ENCODE measurements around the gene IQUB.
"Not testable (repeated sequence)": the region's sequence is repeated elsewhere in the genome, so short reads cannot be mapped to it uniquely, and the experiment has no call there.

The IQUB gene

GRCh38 chr7:123485187-123485586 is 49.2 kb downstream of the IQUB start:
- no peak for FAIRE-seq

DNA sequence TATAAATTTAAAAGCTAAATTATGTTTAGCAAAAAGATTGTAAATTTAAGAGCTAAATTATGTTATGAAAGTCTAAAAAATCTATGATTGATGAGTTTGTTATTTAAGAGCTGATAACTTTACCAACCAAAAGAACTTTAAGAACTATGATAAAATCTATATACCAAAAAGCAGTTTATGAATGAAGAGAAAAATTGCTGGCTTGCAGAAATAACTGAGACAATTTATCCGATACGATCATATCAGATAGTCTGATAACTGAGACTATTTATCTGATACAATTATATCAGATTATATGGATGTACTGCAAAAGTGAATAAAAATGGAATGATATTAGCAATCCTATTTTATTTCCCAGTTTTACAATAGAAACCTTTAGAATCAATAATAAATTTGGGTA is 50.2 kb downstream of the IQUB start:
- FAIRE-seq: no peak

DNA sequence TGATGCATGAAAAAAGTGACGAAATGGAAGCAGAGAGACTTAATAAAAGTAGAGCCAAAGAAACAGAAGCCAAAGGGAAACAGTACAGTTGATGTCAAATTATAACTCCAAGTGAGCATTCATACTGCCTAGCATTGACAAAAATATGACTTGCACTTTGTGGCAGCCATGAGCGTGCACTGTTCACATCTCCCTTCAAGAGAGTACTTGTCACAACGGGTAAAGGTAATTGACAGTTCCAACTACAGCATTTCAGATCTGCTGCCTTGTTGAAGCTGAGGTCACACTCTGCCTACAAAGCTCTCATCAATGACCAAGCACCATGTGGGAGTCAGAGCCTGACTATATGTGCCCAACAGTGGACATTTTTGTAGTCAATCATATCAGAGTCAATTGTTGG is 54.3 kb downstream of the IQUB start:
- no peak for FAIRE-seq

- FAIRE-seq: not testable (repeated sequence)
These were observed 56.3 kb downstream of the IQUB start for GRCh38 chr7:123478056-123478455.

- FAIRE-seq: no peak
These were observed 61.5 kb downstream of the IQUB start for GRCh38 chr7:123472750-123473445.

- FAIRE-seq: no peak
These were observed 62.1 kb downstream of the IQUB start for GRCh38 chr7:123472327-123472726.

- no peak for FAIRE-seq
These were observed 66.1 kb downstream of the IQUB start for GRCh38 chr7:123468303-123468702.

DNA sequence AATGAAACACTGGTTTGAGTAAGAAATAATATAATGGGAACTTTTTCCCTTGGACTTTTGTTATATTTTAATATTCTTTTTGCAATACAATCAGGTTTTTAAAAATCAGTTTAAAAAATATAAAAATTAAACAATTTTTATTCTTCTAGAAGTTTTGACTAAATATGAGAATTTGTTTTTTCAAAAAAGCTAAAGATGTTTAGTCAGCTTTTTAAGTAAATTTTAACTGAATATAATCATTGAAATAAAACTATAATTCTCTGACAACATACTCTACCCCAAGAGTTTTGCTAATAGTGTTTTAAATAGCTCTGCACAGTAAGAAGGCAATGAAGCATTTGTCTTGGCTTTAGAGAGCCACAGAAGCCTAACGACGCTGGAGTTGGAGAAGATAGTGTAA is 70.5 kb downstream of the IQUB start:
- FAIRE-seq: no peak

DNA sequence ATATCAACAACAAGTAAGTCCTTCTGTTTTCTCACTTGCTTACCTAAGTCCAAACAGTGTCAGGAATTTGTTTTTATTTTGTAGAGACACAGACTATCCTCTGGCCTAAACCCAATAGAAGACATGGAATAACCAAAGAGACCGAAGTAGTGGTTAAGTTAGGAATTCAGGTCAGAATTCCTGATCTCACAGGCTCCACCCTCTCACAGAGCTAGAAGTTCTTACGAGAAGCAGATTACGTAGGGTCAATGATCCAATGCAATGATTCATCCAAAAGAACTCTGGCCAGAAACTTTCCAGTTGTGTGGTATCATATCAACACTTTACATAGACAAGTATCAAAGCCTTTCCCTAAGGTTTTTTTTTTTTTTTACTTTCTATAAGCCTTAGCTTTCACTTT is 73.8 kb downstream of the IQUB start:
- FAIRE-seq: no peak

- FAIRE-seq: no peak
These were observed 78.4 kb downstream of the IQUB start for GRCh38 chr7:123455965-123456470.

DNA sequence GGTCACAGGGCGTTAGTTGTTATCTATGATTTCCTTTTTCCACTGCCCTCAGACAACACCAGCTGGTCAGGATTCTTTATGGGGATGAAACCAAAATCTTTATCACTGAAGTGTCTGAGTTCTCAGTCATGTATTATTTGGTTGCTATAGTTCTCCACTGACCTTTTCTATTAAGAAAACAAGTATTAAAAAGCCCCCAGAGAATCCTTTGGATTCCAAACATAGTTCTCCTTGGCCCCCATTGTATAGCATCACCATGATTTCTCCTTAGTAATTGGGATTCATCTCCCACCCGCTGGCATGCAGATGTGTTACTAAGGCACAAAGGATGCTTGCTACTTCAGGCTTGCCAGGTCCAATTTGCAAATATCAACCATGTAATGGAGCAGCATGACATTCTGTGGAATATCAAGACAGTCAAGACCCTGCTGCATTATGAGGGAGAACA is 94.3 kb downstream of the IQUB start:
- FAIRE-seq: no peak

GRCh38 chr7:123439191-123439590 is 95.2 kb downstream of the IQUB start:
- FAIRE-seq: no peak

- no peak for FAIRE-seq
These were observed 96.9 kb downstream of the IQUB start for GRCh38 chr7:123437447-123437995.

DNA sequence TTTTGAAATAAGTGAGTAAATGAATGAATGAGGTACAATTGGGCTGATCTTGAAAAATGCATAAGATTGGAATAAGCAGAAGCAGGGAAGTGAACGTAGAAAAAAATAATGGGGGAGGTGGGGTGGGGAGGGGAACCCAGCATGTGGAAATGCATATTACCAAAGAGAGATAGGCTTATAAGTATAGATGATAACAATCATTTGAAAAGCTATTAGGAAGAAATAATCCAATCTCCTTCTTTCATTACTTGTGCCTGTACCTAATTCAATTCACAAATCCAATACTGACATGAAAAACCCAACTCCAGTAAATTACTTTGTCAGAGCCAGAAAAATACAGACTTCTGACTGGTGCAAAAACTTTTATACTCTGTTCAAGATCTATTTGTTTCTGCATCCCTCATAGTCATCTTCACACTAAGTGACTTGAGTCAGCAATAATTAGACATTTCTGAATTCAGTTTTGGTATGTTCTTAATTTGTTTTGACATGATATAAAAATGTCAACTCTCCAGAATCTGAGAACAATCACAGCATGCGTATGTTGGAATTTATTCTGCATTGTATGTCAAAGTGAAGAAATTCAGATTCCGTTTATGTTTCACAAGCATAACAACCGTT is 99.2 kb downstream of the IQUB start:
- no peak for FAIRE-seq

GRCh38 chr7:123433665-123434064 is 100.7 kb downstream of the IQUB start:
- no peak for FAIRE-seq

DNA sequence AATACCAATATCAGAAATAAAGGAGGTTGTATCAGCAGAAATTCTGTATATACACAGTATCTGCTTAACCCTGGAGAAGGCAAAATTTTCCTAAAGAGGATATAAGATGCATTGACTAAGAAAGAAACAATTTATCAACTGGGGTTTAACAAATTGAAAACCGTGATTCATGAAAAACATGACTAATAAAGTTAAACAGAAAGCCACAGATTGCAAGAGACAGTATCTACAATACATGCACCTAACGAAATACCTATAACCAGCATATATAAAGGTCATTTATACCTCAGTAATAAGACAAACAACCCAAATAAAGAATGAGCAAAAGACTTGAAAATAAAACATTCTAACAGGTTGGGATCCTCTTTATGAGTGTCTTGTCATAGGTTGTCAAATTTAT is 101.8 kb downstream of the IQUB start:
- FAIRE-seq: no peak

- no peak for FAIRE-seq
These were observed 103.2 kb downstream of the IQUB start for GRCh38 chr7:123431075-123431614.

GRCh38 chr7:123425246-123425645 is 109.1 kb downstream of the IQUB start:
- no peak for FAIRE-seq

DNA sequence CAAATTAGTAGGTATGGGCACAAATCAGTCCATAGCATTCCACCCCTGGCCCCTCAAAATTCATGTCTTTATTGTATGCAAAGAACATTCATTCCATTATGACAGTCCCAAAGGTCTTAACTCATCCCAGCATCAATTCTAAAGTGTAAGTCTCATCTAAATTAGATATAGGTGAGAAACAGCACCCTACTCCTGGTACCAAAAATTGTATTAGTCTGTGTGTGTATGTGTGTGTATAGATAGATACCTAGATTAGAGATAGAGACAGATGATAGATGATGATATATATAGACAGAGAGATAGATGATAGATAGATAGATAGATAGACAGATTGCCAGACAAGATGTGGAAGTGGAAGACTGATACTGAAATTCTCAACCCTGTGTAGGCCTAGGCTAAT is 109.9 kb downstream of the IQUB start:
- no peak for FAIRE-seq

DNA sequence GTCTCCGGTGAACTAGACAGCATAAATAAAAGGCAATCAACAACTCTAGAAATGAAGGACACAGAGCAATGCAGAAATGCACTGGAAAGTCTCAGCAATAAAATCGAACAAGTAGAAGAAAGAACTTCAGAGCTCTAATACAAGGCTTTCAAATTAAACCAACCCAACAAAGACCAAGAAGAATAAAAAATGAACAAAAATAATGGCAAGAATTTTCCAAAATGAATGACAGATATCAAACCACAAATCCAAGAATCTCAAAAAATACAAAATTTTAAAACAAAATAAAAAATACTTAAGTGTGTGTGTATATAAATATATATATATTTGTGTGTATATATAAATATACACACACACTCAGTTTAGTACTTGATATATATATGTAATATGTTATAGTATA is 110.8 kb downstream of the IQUB start:
- FAIRE-seq: no peak

- FAIRE-seq: no peak
These were observed 116.8 kb downstream of the IQUB start for GRCh38 chr7:123417580-123417979.

GRCh38 chr7:123415625-123416024 is 118.8 kb downstream of the IQUB start:
- FAIRE-seq: no peak

- no peak for FAIRE-seq
These were observed 124.0 kb downstream of the IQUB start for GRCh38 chr7:123410273-123410904.

GRCh38 chr7:123407951-123408350 is 126.4 kb downstream of the IQUB start:
- FAIRE-seq: not testable (repeated sequence)

All from TTC549 (cell line).